Stimulated activated CD4-positive, alpha-beta T cell treated with anti-CD3 and anti-CD28 coated beads, TNF-alpha, amount 100 ng/mL, for 48 hours (primary cell): Measurements from ENCODE around the gene KIF2C.
"Not testable (repeated sequence)": the region's sequence is repeated elsewhere in the genome, so short reads cannot be mapped to it uniquely, and the experiment has no call there.

Source experiments
- DNase-seq, 3 donors: peaks; one replicate each; pipeline ENCODE4 v3.0.0-alpha.2; 2020; ENCODE audit warnings: low read depth in 3 of 3

The KIF2C gene

DNA sequence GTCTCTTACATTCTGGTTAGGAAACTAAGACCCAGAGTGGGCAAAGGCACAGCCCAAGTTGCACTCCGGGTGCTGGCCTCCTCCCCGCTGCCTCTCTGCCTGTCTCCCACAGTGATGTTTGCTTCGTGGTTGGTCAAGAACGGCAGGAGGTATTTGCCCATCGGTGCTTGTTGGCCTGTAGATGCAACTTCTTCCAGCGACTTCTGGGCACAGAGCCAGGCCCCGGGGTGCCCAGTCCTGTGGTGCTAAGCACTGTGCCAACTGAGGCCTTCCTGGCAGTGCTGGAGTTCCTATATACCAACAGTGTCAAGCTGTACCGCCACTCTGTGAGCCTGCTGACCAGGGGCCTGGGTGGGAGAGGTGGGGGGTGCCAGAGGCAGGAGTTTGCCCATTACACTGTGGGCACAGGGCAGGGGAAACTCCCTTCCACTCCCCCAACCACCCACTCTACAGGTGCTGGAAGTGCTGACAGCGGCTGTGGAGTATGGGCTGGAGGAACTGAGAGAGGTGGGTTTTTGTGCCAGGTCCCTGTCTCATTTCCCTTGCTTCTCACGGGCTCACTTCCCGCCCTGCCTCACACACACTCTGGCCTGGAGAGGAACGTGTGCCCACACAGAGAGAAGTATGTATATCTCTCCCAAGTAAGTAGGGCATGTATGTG is 70.6 kb downstream of the KIF2C start:
- no peak for DNase-seq

- DNase-seq = not testable (repeated sequence)
Measured at GRCh38 chr1:44810762-44811105, 71.1 kb downstream of the KIF2C start.

DNA sequence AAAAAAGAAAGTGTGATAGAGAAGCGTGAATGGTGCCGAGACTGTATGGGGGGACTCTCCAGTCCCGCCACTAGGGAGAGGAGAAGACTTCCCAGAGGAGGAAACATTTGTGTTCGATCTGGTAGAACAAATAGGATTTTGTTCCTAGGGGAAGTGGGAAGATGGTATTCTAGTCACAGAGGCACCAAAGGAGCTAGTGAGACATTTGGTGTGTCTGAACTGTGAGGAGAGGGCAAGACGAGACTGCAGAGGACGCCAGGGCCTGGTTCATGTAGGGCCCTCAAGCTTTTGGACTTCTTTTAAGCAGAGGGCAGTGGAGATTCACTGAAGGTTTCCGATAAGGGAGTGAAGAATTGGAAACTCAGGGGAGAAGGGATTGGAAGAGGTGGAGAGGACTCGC is 71.6 kb downstream of the KIF2C start:
- DNase-seq = no peak

GRCh38 chr1:44812822-44813543 is 73.3 kb downstream of the KIF2C start:
- DNase-seq = no peak

DNA sequence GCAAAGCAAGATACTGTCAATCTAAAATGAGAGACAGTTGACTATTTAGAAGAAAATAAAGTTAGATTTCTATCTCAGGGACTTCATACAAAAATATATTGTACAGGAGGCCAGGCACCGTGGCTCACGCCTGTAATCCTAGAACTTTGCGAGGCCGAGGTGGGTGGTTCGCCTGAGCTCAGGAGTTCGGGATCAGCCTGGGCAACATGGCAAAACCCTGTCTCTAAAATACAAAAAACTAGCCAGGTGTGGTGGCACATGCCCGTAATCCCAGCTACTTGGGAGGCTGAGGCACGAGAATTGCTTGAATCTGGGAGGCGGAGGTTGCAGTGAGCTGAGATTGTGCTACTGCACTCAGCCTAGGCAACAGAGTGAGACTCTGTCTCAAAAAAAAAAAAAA is 76.3 kb downstream of the KIF2C start:
- not testable (repeated sequence) for DNase-seq

GRCh38 chr1:44817307-44817706 is 77.7 kb downstream of the KIF2C start:
- no peak for DNase-seq
